Measurements from ENCODE around the gene PNKD. TPM values are rescaled to one million over a fixed set of nuclear protein-coding genes. Genes with fewer than 3 reads are reported as not detected.

Gene PNKD
- total RNA-seq, 1 experiment from 2014 or later, result 58.1 TPM

GRCh38 chr2:218306184-218306920 is 36.0 kb downstream of the PNKD start:
- ATAC-seq, result no peak
- Histone ChIP-seq H3K9me2 (ENCODE audit: insufficient read depth) (no peaks in the 10 kb centered on the region), H3K27me3 (ENCODE audit: insufficient read depth, low read length) (no peaks in the 10 kb centered on the region), H3K9ac (ENCODE audit: low read length) (no peak overlapping the region), H3K27ac (ENCODE audit: low read depth, low read length) (no peak overlapping the region), H4K20me1 (ENCODE audit: insufficient read depth) (no peaks in the 10 kb centered on the region), H3K4me3 (replicated peaks in 1 of 2; ENCODE audit: low read depth in 1 of 2, low read length in 2 of 2) (no peak overlapping the region), H3K4me1 (ENCODE audit: control insufficient read depth in 1 of 2, insufficient read depth in 2 of 2, low read length in 2 of 2) (peaks cover 0 to 4% of the 10 kb centered on the region in 2 experiments; a peak in 1 of 4 replicates), H3K36me3 (ENCODE audit: control insufficient read depth in 1 of 2, insufficient read depth in 2 of 2, low read length in 2 of 2) (no peaks in the 10 kb centered on the region), H2AFZ (ENCODE audit: low read depth, low read length, poor library complexity, severe bottlenecking) (no peak overlapping the region), H3K79me2 (ENCODE audit: insufficient read depth, low read length) (no peaks in the 10 kb centered on the region), H3K4me2 (ENCODE audit: low read length) (no peak overlapping the region), H3K9me3 (ENCODE audit: control insufficient read depth in 1 of 2, insufficient read depth in 1 of 2, low read depth in 1 of 2, low read length in 2 of 2) (no peaks in the 10 kb centered on the region)
- ChIA-PET RAD21 (ENCODE audit: low non-redundant PET in 1 of 2, low total read pairs in 2 of 2, uncharacterized antibody in 2 of 2, unreplicated experiment in 2 of 2) (no interaction called here), POLR2A (interaction anchor here (0.5 kb wide), 1 partner anchor 9 kb away, joined by 3 read pairs; no protein-coding TSS in a partner anchor), CTCF (no interaction called here)
- TF ChIP-seq TCF7L2 (IDR thresholded peaks at IDR 0.05; ENCODE audit: borderline replicate concordance, extremely low read depth, insufficient read depth, insufficient read length), result no peak
- no peak for TF ChIP-seq YY1 (IDR thresholded peaks at IDR 0.05; ENCODE audit: extremely low read depth, insufficient replicate concordance, low read depth, low read length)
- TF ChIP-seq EZH2phosphoT487 (IDR thresholded peaks at IDR 0.05; ENCODE audit: borderline replicate concordance), result no peak
- TF ChIP-seq SP1 (IDR thresholded peaks at IDR 0.05; ENCODE audit: low read depth), result no peak
- TF ChIP-seq MAX (IDR thresholded peaks at IDR 0.05), result no peak
- no peak for TF ChIP-seq ATF3 (IDR thresholded peaks at IDR 0.05)
- no peak for TF ChIP-seq POLR2A (IDR thresholded peaks at IDR 0.05; ENCODE audit: borderline replicate concordance, extremely low read depth, insufficient read depth, insufficient read length)
- BruUV-seq (replicated peaks), result no TSS peak
- no peak for DNase-seq (ENCODE audit: low read depth, low spot score)
- intact Hi-C loops (cut with micrococcal nuclease), result no loop called here

- Histone ChIP-seq H3K36me3 (ENCODE audit: control insufficient read depth in 1 of 2, insufficient read depth in 2 of 2, low read length in 2 of 2) (no peaks in the 10 kb centered on the region), H3K27ac (ENCODE audit: low read depth, low read length) (no peak overlapping the region), H3K9ac (ENCODE audit: low read length) (no peak overlapping the region), H2AFZ (ENCODE audit: low read depth, low read length, poor library complexity, severe bottlenecking) (no peak overlapping the region), H3K4me1 (ENCODE audit: control insufficient read depth in 1 of 2, insufficient read depth in 2 of 2, low read length in 2 of 2) (no peaks in the 10 kb centered on the region), H3K79me2 (ENCODE audit: insufficient read depth, low read length) (no peaks in the 10 kb centered on the region), H3K27me3 (ENCODE audit: insufficient read depth, low read length) (no peaks in the 10 kb centered on the region), H3K9me3 (ENCODE audit: control insufficient read depth in 1 of 2, insufficient read depth in 1 of 2, low read depth in 1 of 2, low read length in 2 of 2) (no peaks in the 10 kb centered on the region), H3K4me3 (replicated peaks in 1 of 2; ENCODE audit: low read depth in 1 of 2, low read length in 2 of 2) (no peak overlapping the region), H3K4me2 (ENCODE audit: low read length) (no peak overlapping the region), H4K20me1 (ENCODE audit: insufficient read depth) (no peaks in the 10 kb centered on the region), H3K9me2 (ENCODE audit: insufficient read depth) (no peaks in the 10 kb centered on the region)
- BruUV-seq (replicated peaks), result no TSS peak
- TF ChIP-seq ZBTB33 (IDR thresholded peaks at IDR 0.05; ENCODE audit: extremely low read depth, insufficient replicate concordance, low read length) (no peak), SP1 (IDR thresholded peaks at IDR 0.05; ENCODE audit: low read depth) (no peak), RAD21 (IDR thresholded peaks at IDR 0.05; ENCODE audit: low read depth) (no peak), FOSL1 (IDR thresholded peaks at IDR 0.05; ENCODE audit: low read depth) (no peak), ATF3 (IDR thresholded peaks at IDR 0.05) (no peak), EZH2 (IDR thresholded peaks at IDR 0.05) (no peak)
- CTCF ChIA-PET, result no interaction called here
- intact Hi-C loops (cut with micrococcal nuclease), result no loop called here
- DNase-seq (ENCODE audit: low read depth, low spot score) (no peak), ATAC-seq (no peak)
- POLR2A ChIA-PET, result no interaction called here
- RAD21 ChIA-PET (ENCODE audit: low non-redundant PET in 1 of 2, low total read pairs in 2 of 2, uncharacterized antibody in 2 of 2, unreplicated experiment in 2 of 2), result no interaction called here
Observed at GRCh38 chr2:218307415-218308090, 37.2 kb downstream of the PNKD start.
